GM19193 (cell line): ENCODE results near the gene NCKAP5.

Experiments
- POLR2A ChIP-seq: IDR thresholded peaks from 4 replicates; pipeline ENCODE4 v1.6.1; 2011; ENCODE audit not compliant: insufficient read depth, insufficient read length; ENCODE audit errors: extremely low read depth

NCKAP5 gene

DNA sequence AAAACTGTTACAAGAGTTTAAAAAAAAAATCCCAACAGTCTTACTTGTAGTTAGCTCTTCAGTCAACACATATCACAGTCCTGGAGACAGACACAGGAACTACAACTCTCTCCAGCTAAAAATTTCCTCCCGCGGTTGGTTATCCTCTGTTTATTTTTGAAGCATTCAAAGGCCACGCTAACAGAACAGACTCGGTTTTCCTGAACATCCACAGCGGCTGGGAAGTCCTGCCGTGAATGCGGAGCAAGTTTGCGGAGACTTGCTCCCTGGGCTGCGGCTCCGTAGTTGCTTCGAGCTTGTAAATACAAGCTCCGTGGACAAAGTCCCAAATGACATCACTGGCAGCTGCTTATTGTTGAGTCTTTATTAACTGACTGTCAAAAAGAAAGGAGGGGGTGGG is at the start of gene NCKAP5:
Gene NCKAP5, minus strand, starts transcription at position 292 of the 400 bp plus-strand sequence. CDS start 50,937 bp downstream, outside the sequence.
- TF ChIP-seq POLR2A = no peak

DNA sequence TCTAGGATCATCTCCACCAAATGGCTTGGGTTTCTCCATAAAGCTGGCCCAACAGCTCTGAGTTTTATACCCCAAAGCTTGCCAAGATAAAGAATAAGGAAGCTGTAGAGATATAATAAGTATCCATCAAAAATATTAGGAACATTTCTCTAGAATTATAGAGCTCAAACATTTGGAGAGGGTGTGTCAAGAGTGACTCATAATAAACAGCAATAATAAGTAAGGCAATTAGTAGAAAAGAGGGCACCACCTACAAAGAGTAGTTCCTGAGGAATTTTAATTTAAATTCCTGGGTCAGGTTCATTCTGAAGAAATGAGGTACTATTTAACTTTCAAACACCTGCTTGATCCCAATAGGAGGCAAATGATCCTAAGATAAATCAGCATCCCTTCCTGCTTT is 41.4 kb upstream of the NCKAP5 start:
- TF ChIP-seq POLR2A = no peak

- no peak for TF ChIP-seq POLR2A
These were observed 40.0 kb upstream of the NCKAP5 start for GRCh38 chr2:133608291-133608690.

- no peak for TF ChIP-seq POLR2A
These were observed 39.4 kb upstream of the NCKAP5 start for GRCh38 chr2:133607679-133608078.

- no peak for TF ChIP-seq POLR2A
These were observed 38.4 kb upstream of the NCKAP5 start for GRCh38 chr2:133606616-133607015.

GRCh38 chr2:133605766-133606137 is 37.5 kb upstream of the NCKAP5 start:
- TF ChIP-seq POLR2A = no peak

GRCh38 chr2:133605011-133605765 is 36.9 kb upstream of the NCKAP5 start:
- no peak for TF ChIP-seq POLR2A

GRCh38 chr2:133603109-133603508 is 34.8 kb upstream of the NCKAP5 start:
- TF ChIP-seq POLR2A = no peak

- no peak for TF ChIP-seq POLR2A
These were observed 34.3 kb upstream of the NCKAP5 start for GRCh38 chr2:133602538-133602937.

DNA sequence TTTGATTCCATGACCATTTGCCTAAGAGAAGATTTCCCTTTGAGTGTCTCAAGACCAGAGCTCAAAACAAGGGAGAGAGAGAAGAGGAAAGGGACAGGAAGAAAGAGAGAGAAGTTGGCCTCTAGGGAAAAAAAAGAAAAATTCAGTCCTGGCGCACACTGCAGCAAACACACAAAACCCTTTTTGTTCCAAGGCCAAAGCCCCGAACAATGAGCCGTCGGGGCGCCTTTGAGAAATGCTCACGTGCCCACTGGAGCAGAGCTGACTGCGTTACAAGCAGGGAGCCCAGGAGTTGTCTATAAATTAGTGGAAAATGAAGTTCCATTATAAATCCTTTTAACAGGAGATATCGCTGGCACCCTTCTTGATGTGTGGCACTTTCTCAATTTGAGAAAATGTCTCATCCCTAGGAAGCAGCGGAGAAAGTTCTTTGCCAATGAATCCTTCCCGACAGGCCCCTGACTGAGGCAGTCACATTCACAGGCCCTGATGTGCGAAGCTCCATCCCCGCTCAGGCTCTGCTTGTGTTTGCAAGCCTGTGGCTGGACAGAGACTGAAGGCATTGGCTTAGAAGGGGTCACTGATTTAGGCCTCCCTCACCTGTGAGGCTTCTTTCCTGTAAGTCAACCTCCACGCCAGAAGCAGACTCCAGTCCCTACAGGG is 32.1 kb upstream of the NCKAP5 start:
- no peak for TF ChIP-seq POLR2A

DNA sequence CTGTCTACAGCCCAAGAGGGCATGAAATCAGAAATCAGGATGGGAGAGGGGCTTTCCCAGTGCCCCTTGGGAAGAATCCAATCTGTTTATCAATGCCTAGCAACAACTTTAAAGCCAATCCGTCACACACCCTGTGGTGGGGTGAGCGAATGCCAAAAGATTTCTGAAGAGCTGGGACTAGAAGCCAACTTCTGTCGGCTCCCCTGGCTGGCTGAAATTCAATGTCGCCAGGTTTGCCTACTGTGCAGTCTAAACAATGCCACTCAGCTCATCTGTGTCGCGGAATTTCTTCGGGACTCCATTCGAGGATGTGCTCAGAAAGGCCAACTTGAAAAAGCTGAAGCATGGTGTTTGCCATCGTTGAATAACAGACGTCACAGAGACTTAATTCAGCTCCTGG is 31.5 kb upstream of the NCKAP5 start:
- TF ChIP-seq POLR2A = no peak

DNA sequence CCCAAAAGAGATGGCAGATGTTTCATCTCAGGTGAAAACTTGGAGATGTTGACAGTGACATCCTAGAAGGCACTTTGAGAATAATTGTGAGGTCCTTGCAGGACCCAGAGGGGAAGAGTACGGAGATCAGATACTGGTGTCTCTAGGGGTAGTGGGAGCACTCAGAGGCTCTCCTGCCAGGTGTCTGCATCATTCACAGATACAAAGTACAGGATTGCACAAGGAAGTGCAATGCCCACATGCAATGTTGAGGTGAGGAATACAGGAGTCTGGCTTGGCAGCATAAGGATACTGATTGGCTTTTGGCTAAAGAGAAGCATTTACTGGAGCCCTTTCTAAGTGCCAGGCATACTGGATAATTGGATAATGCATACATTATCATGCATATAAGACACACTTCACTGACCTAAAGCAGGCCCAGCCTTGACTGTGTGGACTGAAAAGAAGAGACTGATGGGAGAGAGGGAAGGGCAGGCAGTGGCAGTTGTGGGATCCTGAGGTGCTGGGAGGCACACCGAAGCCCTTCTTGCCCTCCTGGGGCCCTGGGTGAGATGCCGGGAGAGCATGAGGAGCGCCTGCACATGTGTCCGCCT is 31.0 kb upstream of the NCKAP5 start:
- TF ChIP-seq POLR2A = no peak

GRCh38 chr2:133598769-133599168 is 30.5 kb upstream of the NCKAP5 start:
- no peak for TF ChIP-seq POLR2A

GRCh38 chr2:133596701-133597393 is 28.6 kb upstream of the NCKAP5 start:
- TF ChIP-seq POLR2A = no peak

- TF ChIP-seq POLR2A = no peak
These were observed 22.9 kb upstream of the NCKAP5 start for GRCh38 chr2:133591164-133591563.
